Caco-2 (cell line): ENCODE results near the gene PCK2. TPM values are rescaled to one million over a fixed set of nuclear protein-coding genes. Genes with fewer than 3 reads are reported as not detected.
"Not testable (repeated sequence)": the region's sequence is repeated elsewhere in the genome, so short reads cannot be mapped to it uniquely, and the experiment has no call there.

Source experiments
- BruUV-seq: library from RNA; stranded (reverse); fragments of 400-500 nt; replicated peaks from 2 replicates; lab custom pipeline; 2021; lab: Mats Ljungman, UMichigan
- CTCF ChIA-PET: fragments of 300-600 bp; sonication (Branson Sonifier 250); formaldehyde crosslinking; loops from one replicate; lab custom pipeline; 2022; ENCODE audit warnings: antibody characterized with exemption; lab: Charles Lee
- POLR2A ChIA-PET: fragments of 300-600 bp; sonication (Branson Sonifier 250); formaldehyde crosslinking; loops from one replicate; lab custom pipeline; 2022; ENCODE audit warnings: antibody characterized with exemption; lab: Charles Lee
- DNase-seq, 2 experiments: peaks; one replicate each; pipeline versions ENCODE4 v3.0.0 to v3.0.0-alpha.2; 2020 to 2022
- H3K27me3 ChIP-seq: replicated peaks from 2 replicates; pipeline ENCODE4 v1.6.0; 2011; ENCODE audit warnings: low read length; ENCODE audit not compliant: control insufficient read depth, insufficient read depth
- H3K36me3 ChIP-seq: 2 replicates; pipeline ENCODE4 v1.5.1; 2011; ENCODE audit warnings: low read length; ENCODE audit not compliant: control insufficient read depth, insufficient read depth
- H3K4me1 ChIP-seq: fragments of 250-450 bp; sonication (Bioruptor Pico); 2 replicates; pipeline ENCODE4 v1.5.1; 2020; ENCODE audit warnings: mild to moderate bottlenecking
- H3K4me3 ChIP-seq: 2 replicates; pipeline ENCODE4 v1.5.1; 2011; ENCODE audit warnings: low read depth, mild to moderate bottlenecking, control low read depth, low read length
- H3K9me3 ChIP-seq: fragments of 250-450 bp; sonication (Bioruptor Pico); 2 replicates; pipeline ENCODE4 v1.5.1; 2020; ENCODE audit warnings: mild to moderate bottlenecking, moderate library complexity
- H3K27ac Mint-ChIP-seq: one replicate; pipeline ENCODE4 v1.8.0; 2022; ENCODE audit warnings: mixed read lengths; ENCODE audit not compliant: unreplicated experiment
- H3K27me3 Mint-ChIP-seq: one replicate; pipeline ENCODE4 v1.8.0; 2022; ENCODE audit warnings: mixed read lengths; ENCODE audit not compliant: insufficient read depth, unreplicated experiment
- H3K36me3 Mint-ChIP-seq: one replicate; pipeline ENCODE4 v1.8.0; 2022; ENCODE audit warnings: mild to moderate bottlenecking, mixed read lengths; ENCODE audit not compliant: insufficient read depth, unreplicated experiment
- H3K4me1 Mint-ChIP-seq: one replicate; pipeline ENCODE4 v1.8.0; 2022; ENCODE audit warnings: low read depth, mixed read lengths; ENCODE audit not compliant: unreplicated experiment
- H3K4me3 Mint-ChIP-seq: one replicate; pipeline ENCODE4 v1.8.0; 2022; ENCODE audit warnings: mild to moderate bottlenecking, moderate library complexity, mixed read lengths; ENCODE audit not compliant: unreplicated experiment
- H3K9me3 Mint-ChIP-seq: one replicate; pipeline ENCODE4 v1.8.0; 2022; ENCODE audit warnings: mixed read lengths; ENCODE audit not compliant: unreplicated experiment
- CTCF ChIP-seq, 2 experiments: fragments of 200-600 bp in 1 of 2; IDR thresholded peaks; 1 replicate in 1 of 2; 2 replicates in 1 of 2; pipeline versions ENCODE4 v1.5.1 to v1.8.0; 2011 to 2022; ENCODE audit warnings: antibody characterized with exemption in 1 of 2, control low read depth in 1 of 2, inconsistent platforms in 1 of 2, low read depth in 1 of 2, low read length in 1 of 2, mild to moderate bottlenecking in 1 of 2, moderate library complexity in 1 of 2; ENCODE audit not compliant: insufficient read depth in 1 of 2, severe bottlenecking in 1 of 2, unreplicated experiment in 1 of 2
- intact Hi-C: fragments of 100-400 bp; cut with micrococcal nuclease; formaldehyde crosslinking; loops from one replicate; pipeline ENCODE4 v1.10.0; 2022; ENCODE audit not compliant: unreplicated experiment
- total RNA-seq: library from RNA; stranded (reverse); gene quantifications from 2 replicates; pipeline ENCODE4 v1.2.3, GENCODE V29; 2022

PCK2 gene
- total RNA-seq, 1 experiment from 2014 or later: 146 TPM

GRCh38 chr14:24100982-24101494 lies 6.9 kb downstream of the PCK2 start:
- Mint-ChIP-seq H3K4me3 (no peak overlapping the region), H3K27ac (no peak overlapping the region), H3K36me3 (peaks cover 62% of the 10 kb centered on the region), H3K4me1 (no peaks in the 10 kb centered on the region), H3K9me3 (no peaks in the 10 kb centered on the region), H3K27me3 (no peaks in the 10 kb centered on the region)
- Histone ChIP-seq H3K36me3 (peaks cover 3% of the 10 kb centered on the region), H3K4me1 (no peaks in the 10 kb centered on the region), H3K27me3 (no peaks in the 10 kb centered on the region), H3K9me3 (peaks cover 9% of the 10 kb centered on the region), H3K4me3 (no peak overlapping the region)
- no TSS peak for BruUV-seq
- ChIA-PET POLR2A (no interaction called here), CTCF (no interaction called here)
- no peak for DNase-seq
- intact Hi-C loops: no loop called here
- TF ChIP-seq CTCF (IDR thresholded peaks at IDR 0.05; ENCODE audit: insufficient read depth in 1 of 2, low read depth in 1 of 2, low read length in 1 of 2, severe bottlenecking in 1 of 2, unreplicated experiment in 1 of 2): no peak

- no TSS peak for BruUV-seq
- H3K36me3 ChIP-seq: no peaks in the 10 kb centered on the region; the same call in 1 of the 2 replicates
- no peaks in the 10 kb centered on the region for H3K4me1 ChIP-seq
- Mint-ChIP-seq H3K27me3 (no peaks in the 10 kb centered on the region), H3K27ac (peak overlapping the region; percentile 27), H3K4me1 (no peaks in the 10 kb centered on the region), H3K4me3 (no peak overlapping the region), H3K9me3 (no peaks in the 10 kb centered on the region), H3K36me3 (peaks cover 52% of the 10 kb centered on the region)
- peaks cover 9% of the 10 kb centered on the region for H3K9me3 ChIP-seq
- H3K27me3 ChIP-seq: no peaks in the 10 kb centered on the region
- H3K4me3 ChIP-seq: no peak overlapping the region
- no peak for TF ChIP-seq CTCF (IDR thresholded peaks at IDR 0.05; ENCODE audit: insufficient read depth in 1 of 2, low read depth in 1 of 2, low read length in 1 of 2, severe bottlenecking in 1 of 2, unreplicated experiment in 1 of 2)
- ChIA-PET POLR2A (interaction anchor here (0.7 to 1.0 kb wide), 2 partner anchors 13 to 114 kb away, joined by 3 to 4 read pairs; partner anchors contain the start of genes DCAF11, DHRS4L2 and NRL), CTCF (interaction anchor here (0.5 kb wide), 1 partner anchor 8 kb away, joined by 3 read pairs; no protein-coding TSS in a partner anchor)
- DNase-seq: no peak
- intact Hi-C loops: no loop called here
These were observed 8.4 kb downstream of the PCK2 start for GRCh38 chr14:24102357-24103048.

- no peak overlapping the region for H3K27ac Mint-ChIP-seq
- CTCF ChIA-PET: interaction anchor here (0.6 kb wide), 1 partner anchor 59 kb away, joined by 6 read pairs; no protein-coding TSS in a partner anchor
- H3K27me3 Mint-ChIP-seq: no peaks in the 10 kb centered on the region
These were observed 9.3 kb downstream of the PCK2 start for GRCh38 chr14:24103451-24103850.

GRCh38 chr14:24105609-24106239 lies 11.6 kb downstream of the PCK2 start:
- BruUV-seq: not testable (repeated sequence)
- CTCF ChIA-PET: interaction anchor here (1.0 to 6.7 kb wide), 4 partner anchors 9 to 48 kb away, joined by 3 to 155 read pairs (median 6); partner anchors contain the start of genes DCAF11, NRL and PCK2

More at GRCh38 chr14:24103451-24103850, 9.3 kb downstream of the PCK2 start:
- intact Hi-C loops: no loop called here
- H3K9me3 Mint-ChIP-seq: no peaks in the 10 kb centered on the region
- H3K4me3 Mint-ChIP-seq: no peak overlapping the region
- POLR2A ChIA-PET: no interaction called here
- Histone ChIP-seq H3K36me3 (no peaks in the 10 kb centered on the region; the same call in 1 of the 2 replicates), H3K4me3 (no peak overlapping the region), H3K9me3 (peaks cover 9% of the 10 kb centered on the region), H3K4me1 (no peaks in the 10 kb centered on the region), H3K27me3 (no peaks in the 10 kb centered on the region)
- no peak for TF ChIP-seq CTCF (IDR thresholded peaks at IDR 0.05; ENCODE audit: insufficient read depth in 1 of 2, low read depth in 1 of 2, low read length in 1 of 2, severe bottlenecking in 1 of 2, unreplicated experiment in 1 of 2)
- TSS peak; percentile 9 for BruUV-seq
- no peak for DNase-seq
- H3K4me1 Mint-ChIP-seq: no peaks in the 10 kb centered on the region
- H3K36me3 Mint-ChIP-seq: peaks cover 45% of the 10 kb centered on the region

More at GRCh38 chr14:24105609-24106239, 11.6 kb downstream of the PCK2 start:
- H3K4me1 Mint-ChIP-seq, H3K4me3 Mint-ChIP-seq, H3K27ac Mint-ChIP-seq, H3K36me3 ChIP-seq, H3K9me3 ChIP-seq, H3K27me3 ChIP-seq, H3K9me3 Mint-ChIP-seq, H3K27me3 Mint-ChIP-seq, intact Hi-C loops, DNase-seq, H3K4me3 ChIP-seq, H3K4me1 ChIP-seq: not testable (repeated sequence)
- peaks cover 24% of the 10 kb centered on the region for H3K36me3 Mint-ChIP-seq
- POLR2A ChIA-PET: interaction anchor here (1.5 kb wide), 1 partner anchor 12 kb away, joined by 13 read pairs; the partner anchor contains the start of gene PCK2
